ENCODE measurements around the gene FBXL13. TPM values are rescaled to one million over a fixed set of nuclear protein-coding genes. Genes with fewer than 3 reads are reported as not detected.

FBXL13 gene
- total and polyA plus RNA-seq, 2 of the 8 experiments (the other 6 are each of a cell fraction or from before 2014, with no cell fraction given): 1.2 to 2.8 TPM

DNA sequence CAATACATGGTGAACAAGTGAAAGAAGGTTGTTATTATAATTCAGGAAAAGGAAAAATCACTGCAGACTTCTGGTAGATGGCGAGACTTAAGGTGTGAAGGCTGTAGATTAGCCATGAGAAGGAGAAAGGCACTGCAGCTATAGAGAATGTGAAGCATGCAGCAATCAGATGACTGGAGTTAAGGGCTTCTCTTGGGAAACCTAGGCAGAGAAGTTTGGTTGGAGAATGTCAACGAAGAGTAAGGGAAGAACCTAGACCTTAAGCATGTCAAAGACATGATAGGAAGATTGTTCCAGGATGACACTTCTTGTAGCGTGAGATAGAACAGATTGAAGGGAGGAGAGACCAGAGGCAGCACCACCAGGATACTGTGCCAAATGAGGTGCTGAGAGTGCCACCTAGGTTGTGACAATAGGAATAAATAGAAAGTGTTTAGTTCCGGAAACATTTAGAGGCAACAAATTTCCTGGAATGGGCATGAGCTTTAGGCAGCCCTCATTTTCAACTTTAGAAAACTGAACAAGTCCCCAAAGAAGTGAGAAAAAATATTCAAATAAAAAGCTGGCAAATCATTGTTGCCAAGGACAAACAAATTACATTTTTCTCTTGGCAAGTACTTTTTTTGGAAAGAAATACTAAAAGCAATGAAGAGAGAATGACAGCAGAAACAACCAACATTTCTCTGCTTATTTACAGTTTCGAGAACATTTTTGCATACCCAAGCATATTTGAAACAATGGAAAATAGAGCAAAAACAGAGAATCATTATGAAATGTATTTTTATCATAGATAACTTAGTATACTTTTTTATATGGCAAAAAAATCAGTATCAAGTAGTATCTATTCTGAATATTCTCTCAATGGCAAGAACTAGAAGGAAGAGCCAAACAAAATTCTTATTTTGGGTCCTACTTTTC lies 156.9 kb downstream of the FBXL13 start:
- peaks cover 0 to 9% (median 4%) of the 10 kb centered on the region in 4 experiments; a peak in 4 of 7 replicates for H3K4me1 ChIP-seq (replicated peaks in 1 of 4; ENCODE audit: control insufficient read depth in 3 of 4, insufficient read depth in 4 of 4, low read length in 3 of 4)
- H4K20me1 ChIP-seq (replicated peaks in 1 of 2; ENCODE audit: control insufficient read depth in 1 of 2, insufficient read depth in 2 of 2, low read length in 2 of 2): no peaks in the 10 kb centered on the region
- no peak overlapping the region for H4K91ac ChIP-seq (replicated peaks; ENCODE audit: insufficient read length, low read length)
- no peak overlapping the region for H2BK15ac ChIP-seq (ENCODE audit: low read length)
- no peak overlapping the region for H3K9ac ChIP-seq (replicated peaks in 1 of 4; ENCODE audit: extremely low read depth in 1 of 4, low read depth in 3 of 4, low read length in 3 of 4)
- TF ChIP-seq EGR1 (IDR thresholded peaks at IDR 0.05; ENCODE audit: borderline replicate concordance, low read depth, low read length) (no peak), RAD21 (IDR thresholded peaks at IDR 0.05 in 1 of 2, conservative IDR thresholded peaks at IDR 0.05 in 1 of 2; ENCODE audit: low read depth in 2 of 2, low read length in 2 of 2) (peak in 1 of 2 experiments; percentile 21; a peak in 1 of 4 replicates)
- no peak overlapping the region for H2BK5ac ChIP-seq (ENCODE audit: low read depth, low read length)
- no peak overlapping the region for H2BK20ac ChIP-seq (ENCODE audit: low read length)
- no peak overlapping the region for H3K27ac ChIP-seq (ENCODE audit: low read depth, low read length)
- H3K79me2 ChIP-seq (ENCODE audit: control insufficient read depth in 1 of 2, insufficient read depth in 2 of 2, low read length in 2 of 2): no peaks in the 10 kb centered on the region
- no peak overlapping the region for H3K4ac ChIP-seq (replicated peaks; ENCODE audit: insufficient read length, low read depth, low read length)
- 86% methylated on average over 5 of the region's 5 CpGs; no CpG with 5 or more reads in 1 of the 2 experiments for WGBS, 2 experiments (ENCODE audit: extremely low coverage in 1 of 2, insufficient coverage in 1 of 2, insufficient read length in 1 of 2, insufficient replicate concordance in 2 of 2, low coverage in 1 of 2, low lambda C conversion rate in 2 of 2, missing lambda C conversion rate in 1 of 2)
- CTCF ChIA-PET (ENCODE audit: partially characterized antibody): interaction anchor here (0.5 to 1.8 kb wide), 3 partner anchors 15 to 425 kb away, joined by 3 to 5 read pairs (median 4); no protein-coding TSS in a partner anchor
- H3K4me2 ChIP-seq (ENCODE audit: insufficient read depth in 1 of 2, low read depth in 2 of 2, low read length in 2 of 2): peak overlapping the region in 1 of 2 experiments; percentile 3; a peak in 1 of 4 replicates
- no peak overlapping the region for H3K23ac ChIP-seq (ENCODE audit: insufficient read length)
- H3K14ac ChIP-seq (ENCODE audit: insufficient read length): no peak overlapping the region
- H3K9me3 ChIP-seq (ENCODE audit: insufficient read depth in 2 of 2, low read depth in 1 of 2, low read length in 1 of 2): no peaks in the 10 kb centered on the region
- no peak overlapping the region for H3K18ac ChIP-seq (ENCODE audit: extremely low read depth, low read length)
- no peak overlapping the region for H2AFZ ChIP-seq (ENCODE audit: low read length)
- no peaks in the 10 kb centered on the region for H3K23me2 ChIP-seq (ENCODE audit: low read depth, low read length)
- no peak overlapping the region for H3K56ac ChIP-seq (replicated peaks; ENCODE audit: insufficient read length, low read depth, low read length)
- H3K27me3 ChIP-seq (replicated peaks in 1 of 4; ENCODE audit: control insufficient read depth in 3 of 4, extremely low read depth in 1 of 4, insufficient read depth in 3 of 4, low read length in 3 of 4): no peaks in the 10 kb centered on the region
- no peak overlapping the region for H2BK120ac ChIP-seq (replicated peaks; ENCODE audit: low read depth, low read length)
- H4K5ac ChIP-seq (ENCODE audit: insufficient read length, low read depth, low read length): no peak overlapping the region
- DNase-seq (ENCODE audit: low read depth in 1 of 2, low spot score in 2 of 2) (no peak), FAIRE-seq (no peak)
- H3K36me3 ChIP-seq (ENCODE audit: control insufficient read depth in 2 of 4, insufficient read depth in 4 of 4, low read length in 3 of 4): no peaks in the 10 kb centered on the region; a peak in 1 of 8 replicates
- no peak overlapping the region for H4K8ac ChIP-seq (ENCODE audit: extremely low read depth, insufficient read depth, low read length)
- no peak overlapping the region for H2BK12ac ChIP-seq (ENCODE audit: low read depth, low read length)
- no peak overlapping the region for H3K4me3 ChIP-seq (ENCODE audit: extremely low read depth in 1 of 4, insufficient read depth in 2 of 4, low read depth in 3 of 4, low read length in 4 of 4)
- POLR2A ChIA-PET (ENCODE audit: partially characterized antibody): interaction anchor here (2.0 kb wide), 1 partner anchor 157 kb away, joined by 4 read pairs; the partner anchor contains the start of genes ARMC10 and FBXL13
- no peak overlapping the region for H2AK5ac ChIP-seq (ENCODE audit: low read depth, low read length)
- no peaks in the 10 kb centered on the region for H3K79me1 ChIP-seq (ENCODE audit: low read depth, low read length)

Data from H1 (cell line).